ENCODE data around the gene PLAC8. TPM values are rescaled to one million over a fixed set of nuclear protein-coding genes. Genes with fewer than 3 reads are reported as not detected.
"Not testable (repeated sequence)": the region's sequence is repeated elsewhere in the genome, so short reads cannot be mapped to it uniquely, and the experiment has no call there.

Gene PLAC8
- total and polyA plus RNA-seq, 2 of the 13 experiments (the other 11 are each of a cell fraction or from before 2014, with no cell fraction given) = 3.0 to 174 TPM

GRCh38 chr4:83075311-83076095 is 39.0 kb downstream of the PLAC8 start:
- ChIA-PET POLR2A (no interaction called here), CTCF (ENCODE audit: low intra/inter-chr PET ratio, low total read pairs) (interaction anchor here (2.2 kb wide), 1 partner anchor 185 kb away, joined by 21 read pairs; no protein-coding TSS in a partner anchor)
- no peak overlapping the region for H2AFZ ChIP-seq (ENCODE audit: low read length)
- no peak overlapping the region for H3K4me2 ChIP-seq (ENCODE audit: low read depth, low read length)
- no peak overlapping the region for H3K9ac ChIP-seq (ENCODE audit: insufficient read depth, low read depth, low read length)
- intact Hi-C loops (cut with micrococcal nuclease; ENCODE audit: unreplicated experiment) = no loop called here
- TF ChIP-seq SIN3A (IDR thresholded peaks at IDR 0.05; ENCODE audit: borderline replicate concordance, low read depth, low read length) (no peak), FOXC1 (CRISPR knock-in tag; IDR thresholded peaks at IDR 0.05; ENCODE audit: borderline replicate concordance) (no peak), IKZF1 (IDR thresholded peaks at IDR 0.05) (no peak), RELA (CRISPR knock-in tag; IDR thresholded peaks at IDR 0.05) (no peak), ZNF562 (CRISPR knock-in tag; IDR thresholded peaks at IDR 0.05; ENCODE audit: borderline replicate concordance) (no peak)
- no peaks in the 10 kb centered on the region for H3K4me1 ChIP-seq (ENCODE audit: insufficient read depth, low read length)
- H3K79me2 ChIP-seq (ENCODE audit: insufficient read depth, low read length) = no peaks in the 10 kb centered on the region
- H3K36me3 ChIP-seq (replicated peaks in 1 of 2; ENCODE audit: control insufficient read depth in 1 of 2, insufficient read depth in 2 of 2, low read length in 2 of 2) = peaks cover 3 to 11% of the 10 kb centered on the region in 2 experiments; a peak in 4 of 5 replicates
- in situ Hi-C loops (cut with HindIII; ENCODE audit: extremely low pct_ligation_motif_present, low pct_unique_long_range_greater_than_20kb) = loop anchor here (10.0 kb wide), 1 partner anchor 179 kb away; no protein-coding TSS in a partner anchor
- H3K27ac ChIP-seq (ENCODE audit: extremely low read length, insufficient read depth, low read length) = no peak overlapping the region
- BruUV-seq (replicated peaks) = no TSS peak
- no peak for FAIRE-seq
- H3K27me3 ChIP-seq (ENCODE audit: control insufficient read depth in 1 of 2, insufficient read depth in 2 of 2, low read length in 2 of 2) = no peaks in the 10 kb centered on the region
- H3K4me3 ChIP-seq (replicated peaks in 1 of 3; ENCODE audit: insufficient read depth in 1 of 3, low read depth in 2 of 3, low read length in 3 of 3) = no peak overlapping the region
- no peaks in the 10 kb centered on the region for H4K20me1 ChIP-seq (ENCODE audit: insufficient read depth, low read length)
- 89% methylated on average over 4 of the region's 4 CpGs for WGBS (ENCODE audit: low lambda C conversion rate)
- no peak for ATAC-seq
- H3K9me3 ChIP-seq (ENCODE audit: low read length) = no peaks in the 10 kb centered on the region
- no peak for DNase-seq (ENCODE audit: low spot score)

- DNase-seq (ENCODE audit: low spot score); H3K4me1 ChIP-seq (ENCODE audit: insufficient read depth, low read length); ATAC-seq; H3K79me2 ChIP-seq (ENCODE audit: insufficient read depth, low read length); H3K27ac ChIP-seq (ENCODE audit: extremely low read length, insufficient read depth, low read length); H3K9ac ChIP-seq (ENCODE audit: insufficient read depth, low read depth, low read length); H2AFZ ChIP-seq (ENCODE audit: low read length); H3K4me2 ChIP-seq (ENCODE audit: low read depth, low read length); H3K4me3 ChIP-seq (replicated peaks in 1 of 3; ENCODE audit: insufficient read depth in 1 of 3, low read depth in 2 of 3, low read length in 3 of 3); H4K20me1 ChIP-seq (ENCODE audit: insufficient read depth, low read length); POLR2A ChIA-PET; BruUV-seq (replicated peaks); FAIRE-seq; H3K9me3 ChIP-seq (ENCODE audit: low read length); H3K27me3 ChIP-seq (ENCODE audit: control insufficient read depth in 1 of 2, insufficient read depth in 2 of 2, low read length in 2 of 2): not testable (repeated sequence)
- CTCF ChIA-PET (ENCODE audit: low intra/inter-chr PET ratio, low total read pairs) = interaction anchor here (1.7 to 2.9 kb wide), 3 partner anchors 177 to 207 kb away, joined by 12 to 21 read pairs (median 13); no protein-coding TSS in a partner anchor
- in situ Hi-C loops (cut with HindIII; ENCODE audit: extremely low pct_ligation_motif_present, low pct_unique_long_range_greater_than_20kb) (loop anchor here (10.0 kb wide), 1 partner anchor 180 kb away; no protein-coding TSS in a partner anchor), intact Hi-C loops (cut with micrococcal nuclease; ENCODE audit: unreplicated experiment) (loop anchor here (1.0 kb wide), 3 partner anchors 178 to 208 kb away; no protein-coding TSS in a partner anchor)
- H3K36me3 ChIP-seq (replicated peaks in 1 of 2; ENCODE audit: control insufficient read depth in 1 of 2, insufficient read depth in 2 of 2, low read length in 2 of 2) = peaks cover 3 to 11% of the 10 kb centered on the region in 2 experiments; a peak in 4 of 5 replicates
- WGBS (ENCODE audit: low lambda C conversion rate) = 95% methylated on average over 4 of the region's 7 CpGs
Measured at GRCh38 chr4:83074783-83075182, 39.7 kb downstream of the PLAC8 start.

Data from HepG2 (cell line).